ENCODE results near the gene KHDC4. TPM values are rescaled to one million over a fixed set of nuclear protein-coding genes. Genes with fewer than 3 reads are reported as not detected.
"Not testable (repeated sequence)": the region's sequence is repeated elsewhere in the genome, so short reads cannot be mapped to it uniquely, and the experiment has no call there.

KHDC4 gene
- total RNA-seq, 2 donors from 2014 or later, result 32.7 to 40.5 TPM

- no peaks in the 10 kb centered on the region for H3K9me3 ChIP-seq
- peak overlapping the region; percentile 53 to 83 for H3K4me3 ChIP-seq
- no peak for DNase-seq
- intact Hi-C loops (cut with DNase I), result no loop called here
- 3% methylated on average over 10 of the region's 10 CpGs for WGBS, 2 donors
- peaks cover 47% of the 10 kb centered on the region for H3K4me1 ChIP-seq
- H3K27ac ChIP-seq, result peak overlapping the region; percentile 81 to 88 (median 86)
- TF ChIP-seq POLR2A (IDR thresholded peaks at IDR 0.05), result no peak
- no peak for TF ChIP-seq CTCF (IDR thresholded peaks at IDR 0.05)
- H3K36me3 ChIP-seq (replicated peaks in 1 of 2; ENCODE audit: insufficient read depth in 1 of 2, low read depth in 2 of 2), result peaks cover 0 to 7% of the 10 kb centered on the region in 2 donors
- no peaks in the 10 kb centered on the region for H3K27me3 ChIP-seq
- ATAC-seq, result no peak
Observed at GRCh38 chr1:155933591-155934096, 569 bp downstream of the KHDC4 start.

- DNase-seq, result no peak
Observed at GRCh38 chr1:155932487-155932886, 1.7 kb downstream of the KHDC4 start.

DNA sequence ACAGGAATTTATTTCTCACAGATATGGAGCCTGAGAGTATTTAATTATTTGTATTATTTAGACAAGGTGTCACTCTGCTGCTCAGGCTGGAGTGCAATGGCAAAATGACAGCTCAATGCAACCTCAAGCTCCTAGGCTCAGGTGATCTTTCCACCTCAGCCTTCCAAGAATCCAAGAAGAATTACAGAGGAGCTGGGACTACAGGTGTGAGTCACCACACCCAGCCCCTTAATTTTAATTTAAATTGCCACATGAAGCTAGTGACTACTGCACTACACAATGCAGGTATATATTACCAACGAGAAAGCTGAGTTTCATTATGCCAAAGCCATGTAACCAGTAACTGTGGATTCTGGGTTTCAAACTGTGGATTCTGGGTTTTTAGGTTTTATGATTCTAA, 2.1 kb downstream of the KHDC4 start:
- Histone ChIP-seq H3K27me3 (no peaks in the 10 kb centered on the region), H3K4me1 (peaks cover 42% of the 10 kb centered on the region), H3K4me3 (no peak overlapping the region), H3K27ac (peak overlapping the region in 1 of 4 donors; percentile 8), H3K36me3 (replicated peaks in 1 of 2; ENCODE audit: insufficient read depth in 1 of 2, low read depth in 2 of 2) (peaks cover 0 to 19% of the 10 kb centered on the region in 2 donors), H3K9me3 (no peaks in the 10 kb centered on the region)
- intact Hi-C loops (cut with DNase I), result no loop called here
- WGBS, 2 donors, result 25 to 50% methylated on average over 1 of the region's 1 CpG
- ATAC-seq (no peak), DNase-seq (no peak)
- TF ChIP-seq CTCF (IDR thresholded peaks at IDR 0.05) (no peak), POLR2A (IDR thresholded peaks at IDR 0.05) (no peak)

More at GRCh38 chr1:155932487-155932886, 1.7 kb downstream of the KHDC4 start:
- H3K27me3 ChIP-seq, result no peaks in the 10 kb centered on the region
- peaks cover 0 to 15% of the 10 kb centered on the region in 2 donors for H3K36me3 ChIP-seq (replicated peaks in 1 of 2; ENCODE audit: insufficient read depth in 1 of 2, low read depth in 2 of 2)
- peak overlapping the region in 1 of 4 donors; percentile 88 for H3K27ac ChIP-seq
- H3K9me3 ChIP-seq, result no peaks in the 10 kb centered on the region
- intact Hi-C loops (cut with DNase I), result no loop called here
- H3K4me1 ChIP-seq, result peaks cover 42% of the 10 kb centered on the region
- ATAC-seq, result no peak
- no peak for TF ChIP-seq CTCF (IDR thresholded peaks at IDR 0.05)
- TF ChIP-seq POLR2A (IDR thresholded peaks at IDR 0.05), result no peak
- no peak overlapping the region for H3K4me3 ChIP-seq
- 55 to 68% methylated on average over 5 of the region's 5 CpGs for WGBS, 2 donors

DNA sequence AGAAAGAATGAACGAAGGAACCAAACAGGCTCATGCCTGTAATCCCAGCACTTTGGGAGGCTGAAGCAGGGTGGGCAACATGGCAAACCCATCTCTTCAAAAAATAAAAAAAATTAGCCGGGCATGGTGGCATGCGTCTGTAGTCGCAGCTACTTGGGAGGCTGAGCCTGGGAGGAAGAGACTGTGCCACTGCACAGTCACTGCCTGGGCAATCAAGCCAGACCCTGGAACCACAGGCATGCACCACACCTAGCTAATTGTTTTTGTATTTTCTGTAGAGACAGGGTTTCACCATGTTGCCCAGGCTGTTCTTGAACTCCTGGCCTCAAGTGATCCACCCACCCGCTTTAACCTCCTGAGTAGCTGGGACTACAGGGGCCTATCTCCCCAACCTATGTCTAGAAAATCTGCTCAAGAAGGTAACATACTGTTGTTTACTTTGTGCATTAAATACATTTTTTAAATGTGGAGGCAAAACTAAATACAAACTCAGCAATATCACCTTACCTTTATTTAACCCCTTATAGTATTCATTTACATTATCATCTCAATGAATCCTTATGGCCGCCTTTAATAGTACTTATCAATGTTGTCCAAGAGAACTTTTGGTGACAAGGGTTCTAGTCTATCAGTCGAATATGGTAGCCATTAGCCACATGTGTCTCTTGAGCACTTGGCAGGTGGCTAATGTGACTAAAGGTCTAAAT, 2.7 kb downstream of the KHDC4 start:
- ATAC-seq (no peak), DNase-seq (no peak)
- intact Hi-C loops (cut with DNase I), result no loop called here
- no peaks in the 10 kb centered on the region for H3K27me3 ChIP-seq
- H3K4me3 ChIP-seq, result no peak overlapping the region
- peaks cover 42% of the 10 kb centered on the region for H3K4me1 ChIP-seq
- 50 to 59% methylated on average over 7 of the region's 7 CpGs for WGBS, 2 donors
- H3K27ac ChIP-seq, result peak overlapping the region in 1 of 4 donors; percentile 8
- TF ChIP-seq CTCF (IDR thresholded peaks at IDR 0.05) (no peak), POLR2A (IDR thresholded peaks at IDR 0.05) (no peak)
- peaks cover 2 to 25% of the 10 kb centered on the region in 2 donors for H3K36me3 ChIP-seq (replicated peaks in 1 of 2; ENCODE audit: insufficient read depth in 1 of 2, low read depth in 2 of 2)
- no peaks in the 10 kb centered on the region for H3K9me3 ChIP-seq

DNA sequence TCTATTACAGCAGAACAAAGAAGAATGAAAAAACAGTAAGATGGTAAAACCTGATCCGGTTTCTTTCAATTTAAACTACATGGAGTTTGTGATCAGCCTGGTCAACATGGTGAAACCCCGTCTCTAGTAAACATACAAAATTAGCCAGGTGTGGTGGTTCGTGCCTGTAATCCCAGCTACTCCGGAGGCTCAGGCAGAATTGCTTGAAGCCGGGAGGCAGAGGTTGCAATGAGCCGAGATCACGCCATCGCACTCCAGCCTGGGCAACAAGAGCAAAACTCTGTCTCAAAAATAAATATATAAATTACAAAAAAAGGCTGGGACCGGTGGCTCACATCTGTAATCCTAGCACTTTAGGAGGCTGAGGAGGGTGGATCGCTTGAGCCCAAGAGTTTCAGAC, 3.5 kb downstream of the KHDC4 start:
- Histone ChIP-seq H3K36me3 (replicated peaks in 1 of 2; ENCODE audit: insufficient read depth in 1 of 2, low read depth in 2 of 2) (peaks cover 4 to 31% of the 10 kb centered on the region in 2 donors), H3K4me1 (peaks cover 42% of the 10 kb centered on the region)
- H3K27me3 ChIP-seq; H3K27ac ChIP-seq; H3K9me3 ChIP-seq; intact Hi-C loops (cut with DNase I); DNase-seq; ATAC-seq; H3K4me3 ChIP-seq: not testable (repeated sequence)
- 46 to 50% methylated on average over 10 of the region's 10 CpGs for WGBS, 2 donors

All from body of pancreas (tissue), 4 donors.